GM12892 (cell line): ENCODE measurements around the gene ATP2A1.
A peak's percentile ranks its signal among the peaks of the same experiment; 100 is the strongest.
"Not testable (repeated sequence)": the region's sequence is repeated elsewhere in the genome, so short reads cannot be mapped to it uniquely, and the experiment has no call there.

Source experiments
- DNase-seq: peaks from one replicate; pipeline ENCODE4 v3.0.0; 2011; ENCODE audit not compliant: insufficient read length
- FAIRE-seq: peaks from 2 replicates; lab custom pipeline; 2011; peaks lifted over from hg19 to GRCh38; lab: Jason Lieb, UNC
- POLR2A ChIP-seq: IDR thresholded peaks from 2 replicates; pipeline ENCODE4 v1.6.1; 2011; ENCODE audit warnings: low read depth, low read length, control low read depth
- POLR2AphosphoS5 ChIP-seq: IDR thresholded peaks from 2 replicates; pipeline ENCODE4 v1.6.1; 2011; ENCODE audit warnings: low read depth, low read length, control low read depth
- TAF1 ChIP-seq: IDR thresholded peaks from 2 replicates; pipeline ENCODE4 v1.6.1; 2011; ENCODE audit warnings: low read depth, mild to moderate bottlenecking, control low read depth, low read length, borderline replicate concordance

ATP2A1 gene

DNA sequence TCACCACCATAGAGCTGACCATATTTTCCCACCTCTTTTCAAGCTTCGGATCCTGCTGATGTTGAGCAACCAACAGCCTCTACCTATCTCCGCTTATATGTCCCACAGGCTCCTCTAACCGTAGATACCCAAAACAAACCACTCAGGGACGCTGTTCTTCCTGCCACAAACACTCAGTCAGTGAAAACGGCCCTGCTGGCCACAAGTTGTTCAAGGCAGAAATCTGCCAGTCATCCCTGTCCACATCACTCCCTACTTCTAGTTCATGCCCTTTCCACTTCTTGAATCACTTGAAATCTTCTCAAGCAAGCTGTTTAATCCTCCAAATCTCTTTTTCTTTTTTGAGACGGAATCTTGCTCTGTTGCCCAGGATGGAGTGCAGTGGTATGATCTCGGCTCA lies 38.8 kb downstream of the ATP2A1 start:
- DNase-seq (no peak), FAIRE-seq (no peak)
- TF ChIP-seq TAF1 (no peak), POLR2A (no peak), POLR2AphosphoS5 (no peak)

DNA sequence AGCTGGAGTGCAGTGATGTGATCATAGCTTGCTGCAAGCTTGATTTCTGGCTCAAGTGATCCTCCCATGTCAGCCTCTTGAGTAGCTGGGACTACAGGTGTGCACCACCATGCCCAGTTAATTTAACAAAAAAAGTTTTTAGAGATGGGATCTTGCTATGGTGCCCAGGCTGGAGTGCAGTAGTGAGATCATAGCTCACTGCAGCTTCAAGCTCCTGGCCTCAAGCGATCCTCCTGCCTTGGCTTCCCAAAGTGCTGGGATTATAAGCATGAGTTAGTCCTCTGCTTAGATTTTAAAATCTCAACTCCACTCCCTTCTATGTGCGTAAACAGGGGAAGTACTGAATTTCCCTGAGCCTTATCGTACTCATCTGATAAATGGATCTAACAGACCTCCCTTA lies 40.4 kb downstream of the ATP2A1 start:
- DNase-seq, result no peak
- TF ChIP-seq POLR2A, result no peak
- no peak for TF ChIP-seq TAF1
- TF ChIP-seq POLR2AphosphoS5, result no peak
- peak; percentile 21 for FAIRE-seq

DNA sequence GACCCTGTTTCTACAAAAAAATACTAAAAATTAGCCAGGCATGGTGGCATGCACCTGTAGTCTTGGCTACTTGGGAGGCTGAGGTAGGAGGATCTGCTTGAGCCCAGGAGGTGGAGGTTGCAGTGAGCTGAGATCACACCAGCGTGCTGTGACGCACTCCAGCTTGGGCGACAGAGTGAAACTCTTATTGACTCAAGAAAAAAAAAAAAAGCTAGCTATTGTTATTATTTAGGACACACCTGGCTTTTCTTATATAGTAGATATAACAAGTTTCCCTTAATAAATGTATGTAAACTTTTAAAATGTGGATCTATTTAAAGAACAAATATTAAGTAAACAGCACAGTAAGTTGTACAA lies 44.9 kb downstream of the ATP2A1 start:
- FAIRE-seq (no peak), DNase-seq (no peak)

DNA sequence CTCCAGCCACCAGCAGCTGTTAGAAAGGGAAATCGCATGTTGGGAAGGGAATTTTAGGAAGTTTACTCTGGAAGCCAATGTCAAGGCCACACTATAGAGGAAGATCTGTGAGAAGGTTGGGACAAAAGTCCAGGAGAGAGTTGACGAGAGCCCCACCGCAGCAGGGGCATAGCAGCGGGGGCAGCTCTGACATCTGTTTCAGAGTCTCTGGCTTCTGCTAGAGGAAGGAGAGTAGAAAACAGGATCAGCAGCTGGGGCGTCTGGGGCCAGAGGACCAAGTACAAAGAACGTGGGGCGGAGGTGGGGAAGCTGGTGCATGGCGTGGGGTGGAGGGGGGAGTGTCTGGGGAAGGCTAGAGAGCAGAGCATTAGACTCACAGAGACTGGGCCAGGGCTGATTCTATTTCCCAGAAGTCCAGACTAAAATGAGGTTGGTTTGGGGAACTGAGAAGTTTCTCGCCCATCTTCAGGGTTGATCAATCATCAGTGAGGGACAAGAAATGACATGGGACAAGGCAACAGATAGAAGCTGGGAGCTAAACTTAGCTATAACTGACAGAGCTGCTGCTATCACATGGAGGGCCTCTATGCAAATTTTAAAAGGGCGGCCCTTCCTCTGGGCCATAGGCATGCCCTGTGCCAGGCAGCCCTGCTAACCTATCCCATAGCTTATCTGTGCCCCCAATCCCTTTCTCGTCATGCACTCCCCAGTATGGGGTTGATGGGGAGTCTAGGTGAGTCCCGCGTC lies 45.5 kb downstream of the ATP2A1 start:
- TF ChIP-seq POLR2A, result peak; percentile 44
- peak; percentile 64; the same call in 1 of the 2 replicates for TF ChIP-seq POLR2AphosphoS5
- TF ChIP-seq TAF1, result 0 out of 2 replicates have a peak, but pooled peaks have one; percentile 20
- FAIRE-seq (peak; percentile 96), DNase-seq (no peak)

More for the DNA sequence above, 44.9 kb downstream of the ATP2A1 start:
- TF ChIP-seq POLR2A, result no peak
- TF ChIP-seq POLR2AphosphoS5, result no peak
- no peak for TF ChIP-seq TAF1

DNA sequence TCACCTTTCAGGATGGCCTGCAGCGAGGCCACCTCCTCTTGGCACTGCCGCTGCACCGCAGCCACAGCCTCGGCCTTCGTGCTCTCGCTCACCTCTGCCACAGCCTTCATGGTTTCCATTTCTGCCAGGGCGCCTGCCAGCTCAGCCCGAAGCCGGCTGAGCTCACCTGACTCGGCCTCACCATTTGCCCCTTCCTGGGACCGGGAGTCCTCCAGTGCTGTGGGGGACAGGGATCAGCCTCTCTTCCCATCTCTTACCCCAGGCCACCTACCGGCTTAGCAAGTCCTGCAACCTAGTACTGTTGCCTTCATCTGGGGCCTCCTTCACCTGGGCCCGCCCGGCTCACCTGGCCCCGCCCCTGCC lies 46.1 kb downstream of the ATP2A1 start:
- FAIRE-seq (no peak), DNase-seq (no peak)
- no peak for TF ChIP-seq TAF1
- TF ChIP-seq POLR2A, result no peak
- no peak for TF ChIP-seq POLR2AphosphoS5

DNA sequence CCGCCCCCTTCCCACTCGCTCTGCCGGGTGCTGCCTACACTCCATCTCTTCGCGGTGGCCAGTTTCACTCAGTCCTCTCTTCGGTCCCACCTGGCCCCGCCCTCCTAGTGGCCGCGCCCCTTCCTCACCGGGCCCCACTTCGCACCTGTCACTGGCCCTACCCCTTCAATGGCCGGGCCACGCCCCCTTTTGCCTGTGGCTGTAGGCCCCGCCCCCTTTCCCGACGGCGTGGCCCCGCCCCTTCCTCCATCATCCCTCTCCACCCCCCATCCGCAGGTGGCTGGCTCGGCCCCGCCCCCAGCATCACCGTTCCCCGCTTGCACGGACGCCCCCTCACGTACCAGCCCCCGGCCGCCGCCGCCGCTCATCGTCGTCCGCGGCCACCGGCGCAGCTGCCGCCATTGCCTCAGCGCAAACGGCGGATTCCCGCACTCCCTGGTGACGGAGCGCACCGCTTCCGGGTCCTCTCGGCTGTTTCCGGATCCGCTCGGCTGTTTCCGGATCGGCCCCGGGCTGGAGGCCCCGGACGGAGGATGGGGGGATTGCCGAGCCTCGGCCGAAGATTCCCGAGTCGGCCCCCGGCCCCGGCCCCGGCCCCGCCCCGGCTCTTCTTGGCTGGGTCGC lies 46.6 kb downstream of the ATP2A1 start, which contains the start of gene RABEP2:
Gene RABEP2 (minus strand): TSS at position 477 of the 624 bp plus-strand sequence. CDS start 75 bp downstream, at position 402.
- DNase-seq, result peak; percentile 95
- TF ChIP-seq POLR2AphosphoS5 (no peak), TAF1 (no peak), POLR2A (no peak; the same call in 1 of the 2 replicates)
- peak; percentile 91 for FAIRE-seq

GRCh38 chr16:28925386-28926228 lies 47.3 kb downstream of the ATP2A1 start:
- TF ChIP-seq POLR2A, result peak; percentile 79
- TF ChIP-seq TAF1, result no peak
- peak; percentile 35 for TF ChIP-seq POLR2AphosphoS5
- FAIRE-seq (peak; percentile 9), DNase-seq (no peak)

- FAIRE-seq, DNase-seq: not testable (repeated sequence)
These were observed 48.0 kb downstream of the ATP2A1 start for GRCh38 chr16:28926284-28926683.

DNA sequence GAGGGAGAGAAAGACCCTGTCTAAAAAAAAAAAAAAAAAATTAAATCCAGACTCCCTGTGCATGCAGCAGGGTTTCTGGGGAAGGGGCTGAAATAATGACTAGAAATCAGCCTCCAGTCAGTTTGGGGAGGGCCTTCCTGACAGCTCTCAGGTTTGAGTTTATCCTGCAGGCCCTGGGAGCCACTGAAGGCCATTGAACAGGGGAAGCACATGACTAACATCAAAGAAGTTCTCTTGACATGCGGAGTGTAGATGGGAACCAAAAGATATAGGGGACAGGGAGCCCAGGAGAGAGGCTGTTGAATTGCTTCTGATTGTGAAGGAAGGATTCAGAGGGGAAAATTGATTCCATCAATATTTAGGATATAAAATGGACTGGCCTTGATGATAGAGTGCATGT lies 49.5 kb downstream of the ATP2A1 start:
- TF ChIP-seq POLR2AphosphoS5 (no peak), TAF1 (no peak)
- FAIRE-seq (no peak), DNase-seq (no peak)

DNA sequence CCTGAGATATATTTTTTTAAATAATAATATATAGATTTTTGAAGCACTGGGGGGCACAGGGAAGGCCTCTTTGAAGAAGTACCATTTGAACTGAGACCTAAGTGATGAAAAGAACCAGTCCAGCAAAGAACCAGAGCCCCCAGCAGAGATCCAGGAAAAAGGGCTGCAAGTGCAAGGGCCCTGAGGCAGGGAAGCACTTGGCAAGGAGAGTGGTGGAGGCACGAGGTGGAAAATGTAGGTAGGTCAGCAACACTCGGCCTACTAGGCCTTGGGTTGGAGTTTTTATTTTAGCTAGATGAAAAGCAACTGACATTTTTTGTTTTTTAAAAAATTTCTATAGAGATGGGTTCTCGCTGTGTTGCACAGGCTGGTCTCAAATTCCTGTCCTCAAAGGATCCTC lies 51.9 kb downstream of the ATP2A1 start:
- DNase-seq, result no peak
- TF ChIP-seq TAF1 (no peak), POLR2AphosphoS5 (no peak), POLR2A (no peak)
- no peak for FAIRE-seq

DNA sequence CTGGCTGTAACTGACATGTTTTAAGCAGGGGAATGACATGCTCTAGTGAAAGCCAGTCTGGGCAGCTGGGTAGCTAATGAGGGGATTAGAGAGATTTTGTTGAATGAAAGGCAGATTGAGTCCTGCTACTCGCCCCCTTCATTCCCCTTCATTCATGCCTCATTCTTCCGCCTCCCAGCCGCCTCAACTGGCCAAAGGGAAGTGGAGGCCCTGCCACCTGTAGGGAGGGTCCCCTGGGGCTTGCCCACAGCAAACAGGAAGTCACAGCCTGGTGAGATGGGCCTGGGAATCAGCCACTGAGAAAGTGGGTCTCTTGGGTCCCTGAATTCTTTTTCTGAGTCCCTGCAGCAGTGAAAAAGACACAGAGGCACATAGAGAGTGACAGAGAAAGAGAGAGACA lies 52.4 kb downstream of the ATP2A1 start:
- FAIRE-seq (no peak), DNase-seq (no peak)
- TF ChIP-seq POLR2AphosphoS5 (no peak), TAF1 (no peak), POLR2A (no peak)

DNA sequence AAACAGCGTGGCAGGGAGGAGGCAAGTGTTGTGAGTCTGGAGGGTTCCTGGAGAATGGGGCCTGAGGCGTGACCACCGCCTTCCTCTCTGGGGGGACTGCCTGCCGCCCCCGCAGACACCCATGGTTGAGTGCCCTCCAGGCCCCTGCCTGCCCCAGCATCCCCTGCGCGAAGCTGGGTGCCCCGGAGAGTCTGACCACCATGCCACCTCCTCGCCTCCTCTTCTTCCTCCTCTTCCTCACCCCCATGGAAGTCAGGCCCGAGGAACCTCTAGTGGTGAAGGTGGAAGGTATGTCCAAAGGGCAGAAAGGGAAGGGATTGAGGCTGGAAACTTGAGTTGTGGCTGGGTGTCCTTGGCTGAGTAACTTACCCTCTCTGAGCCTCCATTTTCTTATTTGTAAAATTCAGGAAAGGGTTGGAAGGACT lies 53.5 kb downstream of the ATP2A1 start, which contains the start of gene CD19:
Gene CD19 (plus strand): TSS at position 171 of the 425 bp plus-strand sequence. CDS start 30 bp downstream, at position 201.
- FAIRE-seq, result peak; percentile 85
- peak; percentile 76 for TF ChIP-seq POLR2A
- no peak; the same call in 1 of the 2 replicates for TF ChIP-seq TAF1
- TF ChIP-seq POLR2AphosphoS5, result peak; percentile 56
- no peak for DNase-seq
